NB4 (cell line): ENCODE results near the gene LIN7A.

Experiments used
- CTCF ChIP-seq: IDR thresholded peaks from one replicate; pipeline ENCODE4 v1.5.1; 2012; ENCODE audit warnings: low read depth, low read length
- MYC ChIP-seq: IDR thresholded peaks from 2 replicates; pipeline ENCODE4 v1.6.1; 2011; ENCODE audit warnings: low read depth, low read length
- POLR2A ChIP-seq: IDR thresholded peaks from 2 replicates; pipeline ENCODE4 v1.6.1; 2011; ENCODE audit warnings: mild to moderate bottlenecking; ENCODE audit not compliant: insufficient read length; ENCODE audit errors: extremely low read depth
- TF ChIP-seq, protein P1 (sequence below): IDR thresholded peaks from 2 replicates; pipeline ENCODE4 v1.6.1; 2011; ENCODE audit warnings: low read depth, low read length

- TF ChIP-seq CTCF (no peak), POLR2A (no peak), MYC (no peak)
- TF ChIP-seq, protein P1, sequence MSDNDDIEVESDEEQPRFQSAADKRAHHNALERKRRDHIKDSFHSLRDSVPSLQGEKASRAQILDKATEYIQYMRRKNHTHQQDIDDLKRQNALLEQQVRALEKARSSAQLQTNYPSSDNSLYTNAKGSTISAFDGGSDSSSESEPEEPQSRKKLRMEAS: no peak
These were observed 44.9 kb downstream of the LIN7A start for GRCh38 chr12:80892597-80893445.
